ENCODE results near the gene VPS41.
"Not testable (repeated sequence)": the region's sequence is repeated elsewhere in the genome, so short reads cannot be mapped to it uniquely, and the experiment has no call there.

The VPS41 gene

DNA sequence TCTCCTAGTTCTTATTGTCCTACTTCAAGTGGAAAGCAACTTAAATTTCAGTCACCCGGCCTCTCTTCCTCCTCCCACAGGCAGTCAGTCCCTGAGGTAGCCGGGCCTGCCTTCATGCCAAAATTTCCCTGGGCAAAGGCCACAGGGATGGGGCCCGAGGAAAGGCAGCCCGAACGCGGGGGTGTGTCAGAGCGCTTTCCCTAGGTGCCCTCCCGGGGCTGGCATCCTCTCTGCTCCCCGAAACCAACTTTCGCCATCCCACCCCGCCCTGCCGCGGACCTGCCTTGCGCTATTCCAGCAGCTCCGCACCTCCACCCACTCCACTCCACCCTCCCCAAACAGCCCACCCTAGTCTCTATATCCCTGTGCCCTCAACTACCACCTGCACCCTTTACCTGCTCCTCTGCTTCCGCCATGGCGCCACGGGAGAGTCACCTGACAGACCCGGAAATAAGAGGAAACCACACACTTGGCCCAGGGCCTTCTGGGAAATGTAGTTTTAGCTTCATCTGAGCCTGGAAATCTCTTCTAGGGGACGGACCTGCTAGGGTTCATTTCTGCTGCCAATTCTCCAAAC lies at the start of gene VPS41:
Gene VPS41, minus strand, starts transcription at position 433 of the 577 bp plus-strand sequence. Its CDS starts 17 bp downstream, at position 416.
- DNase-seq (ENCODE audit: low read depth), result peak; percentile 63

GRCh38 chr7:38955892-38956291 lies 46.9 kb upstream of the VPS41 start:
- DNase-seq (ENCODE audit: low read depth), result no peak

GRCh38 chr7:38953971-38954370 lies 45.0 kb upstream of the VPS41 start:
- DNase-seq (ENCODE audit: low read depth), result no peak

DNA sequence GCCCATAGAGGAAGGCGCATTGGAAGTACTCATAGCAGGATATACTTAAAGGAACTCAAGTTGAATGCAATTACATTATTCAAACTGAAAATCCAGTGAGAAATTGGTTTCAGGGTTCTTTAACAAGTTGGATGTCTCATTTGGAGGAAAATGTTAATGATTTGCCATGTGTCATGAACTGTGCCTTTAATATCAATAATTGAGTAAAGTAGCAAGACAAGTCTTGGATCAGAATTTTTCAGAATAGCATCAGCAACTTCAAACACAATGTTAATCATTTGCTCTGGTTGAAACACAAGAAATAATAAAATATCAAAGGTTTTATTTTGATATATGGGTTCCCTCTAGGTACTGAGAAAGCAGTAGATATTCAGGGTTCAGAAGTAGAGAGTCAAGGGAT lies 44.2 kb upstream of the VPS41 start:
- no peak for DNase-seq (ENCODE audit: low read depth)

DNA sequence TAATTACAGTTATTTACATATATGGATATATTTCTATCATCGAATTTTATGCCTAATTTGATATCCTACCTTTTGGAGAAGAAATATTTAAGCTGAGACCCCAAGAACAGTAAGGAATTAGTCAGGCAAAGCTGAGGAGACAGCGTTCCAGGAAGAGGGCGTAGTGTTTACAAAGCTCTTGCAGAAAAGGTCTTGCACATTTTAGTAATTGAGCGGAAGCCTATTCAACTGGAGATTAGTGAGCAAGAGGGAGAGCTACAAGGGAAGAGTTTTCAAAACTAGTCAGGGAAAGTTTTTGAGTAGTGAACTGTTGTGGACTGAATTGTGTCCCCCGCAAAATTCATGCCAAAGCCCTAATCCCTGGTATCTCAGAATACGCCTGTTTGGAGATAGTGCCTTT lies 42.2 kb upstream of the VPS41 start:
- no peak for DNase-seq (ENCODE audit: low read depth)

- no peak for DNase-seq (ENCODE audit: low read depth)
Measured at GRCh38 chr7:38950309-38950708, 41.3 kb upstream of the VPS41 start.

- DNase-seq (ENCODE audit: low read depth), result not testable (repeated sequence)
Measured at GRCh38 chr7:38947541-38947940, 38.5 kb upstream of the VPS41 start.

GRCh38 chr7:38942431-38943051 lies 33.5 kb upstream of the VPS41 start:
- DNase-seq (ENCODE audit: low read depth), result no peak

- DNase-seq (ENCODE audit: low read depth), result no peak
Measured at GRCh38 chr7:38940774-38941173, 31.8 kb upstream of the VPS41 start.

DNA sequence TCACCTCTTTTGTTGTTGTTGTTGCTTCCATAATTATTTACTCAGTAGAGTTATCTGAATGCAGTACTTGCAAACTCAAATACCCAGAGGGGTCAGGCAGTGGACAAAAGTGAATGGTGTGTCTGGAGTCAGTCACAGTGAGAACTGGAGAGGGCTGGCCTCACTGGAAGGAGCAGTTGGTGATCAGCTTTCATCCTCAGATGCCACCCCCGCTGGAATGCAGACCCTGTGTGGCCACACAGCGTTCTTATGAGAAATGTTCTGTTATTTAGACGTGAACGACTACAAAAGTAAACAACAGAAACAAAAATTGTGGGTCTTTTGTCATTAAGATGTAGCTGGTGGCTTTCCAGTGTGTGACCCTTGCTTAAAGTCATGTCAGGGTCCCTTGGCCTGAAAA lies 29.6 kb upstream of the VPS41 start:
- DNase-seq (ENCODE audit: low read depth), result no peak

- no peak for DNase-seq (ENCODE audit: low read depth)
Measured at GRCh38 chr7:38938001-38938485, 29.1 kb upstream of the VPS41 start.

DNA sequence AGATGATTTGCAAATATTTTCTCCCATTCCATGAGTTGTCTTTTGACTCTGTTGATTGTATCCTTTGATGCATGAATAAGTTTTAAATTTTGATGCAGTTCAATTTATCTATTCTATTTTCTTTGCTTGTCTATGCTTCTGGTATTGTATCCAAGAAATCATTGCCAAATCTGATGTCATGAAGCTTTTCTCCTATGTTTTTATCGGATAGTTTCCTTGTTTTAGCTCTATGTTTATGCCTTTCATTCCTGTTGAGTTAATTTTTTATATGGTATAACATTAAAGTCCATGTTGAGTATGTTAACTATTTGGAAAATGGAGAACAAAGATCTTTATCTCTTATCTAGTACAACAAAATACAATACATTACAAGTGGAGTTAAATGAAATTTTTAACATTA lies 27.6 kb upstream of the VPS41 start:
- no peak for DNase-seq (ENCODE audit: low read depth)

- no peak for DNase-seq (ENCODE audit: low read depth)
Measured at GRCh38 chr7:38934536-38934935, 25.5 kb upstream of the VPS41 start.

GRCh38 chr7:38934051-38934450 lies 25.1 kb upstream of the VPS41 start:
- no peak for DNase-seq (ENCODE audit: low read depth)

DNA sequence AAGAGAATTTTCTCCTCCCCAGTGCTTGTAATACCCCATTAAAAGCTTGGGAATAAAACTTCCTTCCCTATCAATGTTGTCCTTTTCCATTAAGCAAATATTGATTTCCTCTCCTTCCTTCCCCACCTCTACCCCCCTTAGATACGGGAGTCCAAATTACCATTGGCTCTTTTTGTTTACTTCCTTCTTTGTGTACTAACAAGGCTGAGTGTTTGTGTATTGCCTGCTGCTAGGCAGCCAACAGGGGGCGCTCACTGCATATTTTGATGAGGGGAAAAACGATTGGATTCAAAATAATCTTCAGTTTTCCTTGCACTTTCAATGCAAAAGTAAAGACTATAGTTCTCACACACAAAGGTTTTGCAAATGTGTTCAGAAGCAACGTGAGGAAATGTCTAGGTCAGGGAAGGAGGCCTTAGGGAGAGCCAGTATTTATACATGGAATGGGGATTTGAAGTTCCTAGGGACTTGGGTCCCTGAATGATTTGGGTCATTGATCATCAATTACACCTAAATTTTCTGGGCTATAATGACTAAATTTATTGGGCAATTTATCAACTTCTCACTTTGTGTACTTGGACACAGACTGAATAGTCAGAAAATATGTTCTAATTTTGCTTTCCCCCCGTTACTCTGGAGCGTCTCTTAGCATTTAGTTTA lies 23.6 kb upstream of the VPS41 start:
- peak; percentile 9 for DNase-seq (ENCODE audit: low read depth)

DNA sequence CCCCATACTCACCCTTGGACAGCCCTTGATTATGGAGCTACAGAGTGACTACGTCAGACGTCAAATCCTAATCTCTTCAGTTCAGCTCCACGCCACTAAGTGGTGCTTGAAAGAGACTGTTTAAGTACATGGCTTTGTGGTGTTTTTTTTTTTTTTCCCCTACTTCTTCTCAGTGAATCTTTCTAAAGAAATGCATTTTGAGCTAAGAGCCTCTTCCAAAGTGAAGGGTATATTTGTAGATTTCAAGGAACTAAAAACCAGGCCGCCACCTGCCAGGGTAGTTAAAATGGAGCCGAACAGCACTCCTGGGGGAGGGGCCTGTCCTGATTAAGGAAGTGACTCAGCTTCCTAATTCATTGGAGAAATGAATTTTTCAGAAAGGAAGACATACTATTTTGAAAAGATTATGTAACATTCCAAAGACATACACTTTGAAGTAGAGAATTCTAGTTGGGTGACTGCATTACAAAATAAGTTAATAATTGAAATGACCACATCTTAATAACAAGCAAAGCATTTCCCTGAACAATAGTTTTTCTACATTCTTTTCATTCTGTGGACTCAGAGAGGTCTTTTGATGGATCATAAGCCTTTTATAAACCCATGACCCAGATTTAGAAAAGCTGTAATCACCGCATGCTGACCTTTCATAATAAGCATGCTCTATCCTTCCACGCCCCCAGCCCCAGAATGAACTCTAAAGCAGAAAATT lies 20.6 kb upstream of the VPS41 start:
- DNase-seq (ENCODE audit: low read depth), result no peak

DNA sequence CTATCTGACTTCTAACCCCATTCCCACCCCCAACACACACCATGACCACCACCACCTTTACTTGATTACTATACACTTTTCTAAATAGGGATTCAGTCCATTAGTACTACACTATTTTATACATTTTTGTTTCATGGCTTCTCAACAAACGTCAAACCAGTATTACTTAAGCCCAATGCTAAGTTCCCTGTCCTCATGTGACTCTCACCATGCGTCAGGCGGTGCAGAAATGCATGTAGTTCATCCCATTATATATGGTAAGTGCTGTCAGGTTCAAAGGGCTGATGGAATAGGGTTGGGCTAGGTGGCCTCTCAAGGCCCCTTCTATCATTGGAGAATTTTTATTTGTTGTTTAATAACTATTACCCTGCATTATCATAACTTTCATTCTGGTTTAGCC lies 19.5 kb upstream of the VPS41 start:
- DNase-seq (ENCODE audit: low read depth), result no peak

GRCh38 chr7:38927751-38928150 lies 18.8 kb upstream of the VPS41 start:
- no peak for DNase-seq (ENCODE audit: low read depth)

DNA sequence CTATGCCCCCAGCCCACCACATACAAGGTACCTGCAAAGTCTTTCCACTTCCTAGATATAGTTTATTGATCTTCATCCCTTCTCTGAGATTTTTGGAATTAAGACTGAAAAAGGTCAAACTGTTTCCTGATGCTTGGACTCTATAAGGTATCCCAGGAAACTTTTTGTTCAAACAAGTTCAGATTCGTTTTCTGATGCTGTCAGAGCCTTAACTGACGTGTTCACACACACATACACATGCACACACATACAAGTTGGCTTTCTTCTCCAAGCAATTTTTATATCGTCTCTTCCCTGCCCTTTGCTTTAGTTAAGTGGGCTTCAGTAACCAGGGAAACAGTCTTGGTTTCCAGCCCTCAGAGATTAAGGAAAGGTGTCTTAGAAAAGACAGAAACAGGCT lies 11.7 kb upstream of the VPS41 start:
- DNase-seq (ENCODE audit: low read depth), result no peak

GRCh38 chr7:38916396-38916795 lies 7.4 kb upstream of the VPS41 start:
- DNase-seq (ENCODE audit: low read depth), result no peak

GRCh38 chr7:38909870-38910269 lies 879 bp upstream of the VPS41 start:
- DNase-seq (ENCODE audit: low read depth), result no peak

- no peak for DNase-seq (ENCODE audit: low read depth)
Measured at GRCh38 chr7:38907766-38908165, 1.2 kb downstream of the VPS41 start.

DNA sequence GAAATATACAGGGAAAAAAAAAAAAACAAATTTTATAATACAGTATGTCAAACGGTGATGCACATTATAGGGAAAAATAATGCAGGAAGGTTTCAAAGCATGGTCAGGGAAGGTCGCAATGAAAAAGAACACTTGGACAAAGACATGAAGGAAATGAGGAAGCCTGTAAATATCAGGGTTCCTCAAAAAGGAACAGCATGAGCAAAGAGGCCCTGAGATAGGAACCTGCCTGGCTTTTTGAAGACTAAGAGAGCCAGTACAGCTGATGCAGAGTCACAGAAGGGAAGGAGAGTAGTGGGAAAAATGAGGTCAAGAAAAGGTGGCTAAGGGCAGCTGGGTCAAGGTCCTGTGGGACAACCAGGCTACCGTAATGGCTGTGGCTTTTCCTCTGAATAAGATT lies 1.9 kb downstream of the VPS41 start:
- no peak for DNase-seq (ENCODE audit: low read depth)
